ENCODE data around the gene CELF4. TPM values are rescaled to one million over a fixed set of nuclear protein-coding genes. Genes with fewer than 3 reads are reported as not detected.
A peak's percentile ranks its signal among the peaks of the same experiment; 100 is the strongest.

The CELF4 gene
- total RNA-seq, 1 experiment from 2014 or later, result not detected

DNA sequence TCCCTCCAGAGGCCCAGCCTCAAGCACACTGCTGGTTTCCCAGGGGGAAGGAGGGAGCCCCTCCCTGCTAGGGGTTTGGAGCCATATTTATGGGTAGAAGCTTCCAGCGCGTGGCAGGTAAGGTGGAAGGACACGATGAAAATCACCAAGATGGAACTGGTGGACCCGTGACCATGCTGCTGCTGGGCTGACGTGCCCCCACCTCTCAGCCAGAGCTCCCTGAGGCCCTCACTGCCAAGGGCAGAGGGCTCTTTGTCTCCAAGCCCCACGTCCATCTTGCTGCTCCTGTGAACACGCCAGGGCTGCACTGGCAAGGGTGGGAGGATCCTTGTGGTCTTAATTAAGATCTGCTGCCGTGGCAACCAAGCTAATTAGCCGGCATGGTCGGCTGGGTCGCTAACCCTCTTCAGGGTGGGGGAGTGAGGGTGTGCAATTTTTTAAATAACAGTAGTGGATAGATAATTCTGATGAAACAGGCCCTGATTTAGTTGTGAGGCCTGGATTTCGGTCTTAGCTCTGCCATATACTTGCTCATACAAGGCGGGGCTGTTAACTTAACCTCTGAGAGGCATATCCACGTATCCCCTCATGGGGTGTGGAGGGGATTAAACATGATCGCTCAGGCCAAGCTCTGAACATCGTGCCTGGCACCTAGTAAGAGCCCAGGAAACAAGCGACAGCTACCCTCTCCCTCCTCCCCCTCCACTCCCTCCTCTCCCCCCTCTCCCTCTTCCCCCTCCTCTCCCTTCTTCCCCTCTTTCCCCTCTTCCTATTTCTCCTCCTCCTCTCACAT, 232.8 kb downstream of the CELF4 start:
- Histone ChIP-seq H3K4me1 (replicated peaks) (no peaks in the 10 kb centered on the region), H3K27ac (no peak overlapping the region)
- DNase-seq (ENCODE audit: low read depth in 1 of 2, low spot score in 2 of 2), result no peak

DNA sequence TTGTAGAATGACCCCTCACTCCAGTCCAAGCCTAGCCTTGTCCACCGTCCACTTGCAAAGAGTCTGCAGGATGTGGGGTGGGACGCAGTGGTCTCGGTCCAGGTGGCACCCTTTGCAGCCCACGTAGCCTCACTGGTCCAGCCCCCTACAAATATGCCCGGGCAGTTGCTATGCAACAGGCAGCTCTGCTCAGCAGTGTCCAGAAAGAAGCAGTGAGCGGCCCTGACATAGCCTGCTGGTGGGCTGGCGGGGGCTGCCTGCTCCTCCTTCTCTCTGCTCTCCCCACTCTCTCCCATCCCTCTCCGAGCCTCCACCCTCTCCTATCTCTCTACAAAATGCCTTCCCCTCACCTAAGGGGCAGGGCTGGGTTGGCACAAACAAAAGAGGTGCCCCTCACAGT, 233.4 kb downstream of the CELF4 start:
- no peaks in the 10 kb centered on the region for H3K36me3 ChIP-seq
- no peaks in the 10 kb centered on the region for H3K4me1 ChIP-seq (replicated peaks)
- H3K27ac ChIP-seq, result no peak overlapping the region
- no peak for DNase-seq (ENCODE audit: low read depth in 1 of 2, low spot score in 2 of 2)
- H3K4me3 ChIP-seq, result no peak overlapping the region
- H3K9me3 ChIP-seq (replicated peaks), result no peaks in the 10 kb centered on the region
- H3K27me3 ChIP-seq (replicated peaks), result no peaks in the 10 kb centered on the region

More for the DNA sequence above, 232.8 kb downstream of the CELF4 start:
- no peaks in the 10 kb centered on the region for H3K9me3 ChIP-seq (replicated peaks)
- no peaks in the 10 kb centered on the region for H3K36me3 ChIP-seq
- H3K4me3 ChIP-seq, result no peak overlapping the region
- H3K27me3 ChIP-seq (replicated peaks), result no peaks in the 10 kb centered on the region

DNA sequence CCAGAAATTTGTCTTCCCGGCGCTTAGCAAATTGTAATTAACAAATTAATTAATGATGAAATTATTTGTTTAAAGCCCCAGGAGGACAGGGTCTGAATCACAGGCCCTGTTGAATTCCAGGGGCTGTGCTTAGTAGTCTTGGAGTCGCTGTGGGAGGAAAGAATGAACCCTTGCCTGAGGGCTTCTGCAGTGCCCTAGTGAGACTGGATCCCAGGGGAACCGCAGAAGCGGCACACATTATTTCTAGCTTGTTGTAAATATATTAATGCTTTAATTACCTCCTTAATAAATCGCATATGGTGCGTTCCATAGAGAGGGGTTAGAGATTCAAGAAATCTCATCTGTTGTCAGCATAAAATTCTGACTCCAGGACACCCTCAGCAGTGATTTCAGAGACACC, 235.4 kb downstream of the CELF4 start:
- no peaks in the 10 kb centered on the region for H3K27me3 ChIP-seq (replicated peaks)
- H3K4me1 ChIP-seq (replicated peaks), result no peaks in the 10 kb centered on the region
- H3K27ac ChIP-seq, result no peak overlapping the region
- no peaks in the 10 kb centered on the region for H3K36me3 ChIP-seq
- no peak for DNase-seq (ENCODE audit: low read depth in 1 of 2, low spot score in 2 of 2)
- no peak overlapping the region for H3K4me3 ChIP-seq
- H3K9me3 ChIP-seq (replicated peaks), result no peaks in the 10 kb centered on the region

DNA sequence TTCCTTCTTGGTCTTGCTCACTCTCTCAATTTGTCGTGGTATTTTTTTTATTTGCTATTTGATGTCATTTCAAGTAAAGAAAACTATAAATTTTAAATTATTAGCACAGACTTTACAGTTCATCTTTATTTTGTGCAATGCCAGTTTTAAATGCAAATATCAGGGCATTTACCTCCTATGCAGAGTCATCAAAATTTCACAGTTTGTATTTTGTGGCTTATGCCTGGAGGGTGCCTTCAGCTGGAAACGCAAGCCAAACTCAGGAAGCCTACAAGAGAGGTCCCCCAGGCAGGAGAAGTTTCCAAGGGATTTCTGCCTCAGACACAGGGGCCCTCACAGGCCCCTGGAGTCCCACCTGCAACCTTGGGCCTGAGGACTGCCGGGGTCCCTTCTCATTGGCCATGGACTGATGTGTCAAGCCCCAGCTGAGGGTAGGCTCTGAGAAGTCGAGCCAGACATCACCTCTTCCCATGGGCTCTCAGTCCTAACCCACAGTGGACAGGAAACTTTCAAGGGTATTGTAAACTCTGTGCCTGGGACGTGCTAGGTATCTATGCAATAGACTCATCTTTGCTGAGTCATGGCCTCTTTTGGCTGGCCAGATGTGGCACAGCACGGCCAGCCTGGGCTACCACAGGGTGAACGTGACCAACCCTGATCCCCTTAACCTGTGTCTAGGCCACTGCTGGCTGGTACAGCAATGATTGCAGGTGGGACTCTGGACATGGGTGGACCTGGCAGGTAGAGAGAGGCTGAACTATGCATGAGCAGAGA, 236.5 kb downstream of the CELF4 start:
- Histone ChIP-seq H3K4me3 (no peak overlapping the region), H3K4me1 (replicated peaks) (no peaks in the 10 kb centered on the region), H3K27ac (no peak overlapping the region), H3K9me3 (replicated peaks) (no peaks in the 10 kb centered on the region), H3K27me3 (replicated peaks) (no peaks in the 10 kb centered on the region), H3K36me3 (no peaks in the 10 kb centered on the region)
- DNase-seq (ENCODE audit: low read depth in 1 of 2, low spot score in 2 of 2), result no peak

DNA sequence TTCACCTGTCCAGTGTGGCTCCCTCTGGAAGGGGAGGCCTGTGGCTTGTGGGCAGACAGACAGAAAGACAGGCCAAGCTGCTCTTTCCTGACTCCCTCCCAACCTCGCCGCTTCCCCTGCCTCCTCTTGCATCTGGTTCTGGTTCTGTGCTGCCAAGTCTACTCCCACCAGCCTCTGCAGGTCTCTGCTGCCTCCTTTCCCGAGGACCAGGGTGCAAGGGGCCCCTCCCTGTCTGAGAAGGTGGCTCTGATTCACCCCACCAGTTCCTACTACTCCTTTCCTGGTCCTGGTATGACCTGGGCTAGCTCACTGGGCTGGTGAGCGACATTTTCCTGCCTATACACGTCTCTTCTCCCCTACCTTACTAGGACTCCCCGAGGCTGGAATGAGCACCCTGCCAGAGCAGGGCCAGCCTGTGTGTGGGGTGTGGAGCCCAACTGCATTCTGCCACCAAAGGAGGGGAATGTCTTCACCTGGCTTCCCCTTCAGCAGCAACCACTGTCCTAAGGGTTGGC, 238.5 kb downstream of the CELF4 start:
- Histone ChIP-seq H3K4me1 (replicated peaks) (no peaks in the 10 kb centered on the region), H3K27me3 (replicated peaks) (no peaks in the 10 kb centered on the region), H3K27ac (no peak overlapping the region), H3K4me3 (no peak overlapping the region), H3K36me3 (no peaks in the 10 kb centered on the region), H3K9me3 (replicated peaks) (no peaks in the 10 kb centered on the region)
- DNase-seq (ENCODE audit: low read depth in 1 of 2, low spot score in 2 of 2), result no peak

DNA sequence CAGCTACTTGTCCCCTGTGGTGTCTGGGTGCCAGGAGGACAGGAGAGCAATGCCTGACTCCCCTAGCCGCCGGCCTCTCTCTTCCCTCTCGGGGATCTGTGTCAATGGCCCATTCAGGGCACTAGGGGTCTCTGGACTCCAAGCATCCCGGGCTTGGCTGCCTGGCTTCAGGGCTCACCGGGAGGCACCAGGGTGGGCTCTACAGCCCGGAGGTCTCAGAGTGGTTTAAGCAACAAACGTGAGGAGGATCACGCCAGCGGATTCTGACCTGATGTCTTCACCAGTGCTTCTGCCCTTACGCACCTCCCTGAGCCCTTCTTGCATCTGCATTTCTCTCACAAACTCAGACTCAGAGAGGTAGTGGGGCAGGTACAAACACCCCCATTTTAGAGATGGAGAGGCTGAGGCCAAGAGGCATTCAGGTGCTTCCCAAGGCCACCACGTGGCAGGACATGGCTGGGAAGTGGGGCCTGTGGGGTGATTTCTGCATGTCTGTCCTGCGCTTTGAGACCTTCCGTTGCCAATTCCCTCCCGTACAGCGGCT, 243.0 kb downstream of the CELF4 start:
- peak in 1 of 2 experiments; percentile 20 for DNase-seq (ENCODE audit: low read depth in 1 of 2, low spot score in 2 of 2)
- H3K27me3 ChIP-seq (replicated peaks), result no peaks in the 10 kb centered on the region

DNA sequence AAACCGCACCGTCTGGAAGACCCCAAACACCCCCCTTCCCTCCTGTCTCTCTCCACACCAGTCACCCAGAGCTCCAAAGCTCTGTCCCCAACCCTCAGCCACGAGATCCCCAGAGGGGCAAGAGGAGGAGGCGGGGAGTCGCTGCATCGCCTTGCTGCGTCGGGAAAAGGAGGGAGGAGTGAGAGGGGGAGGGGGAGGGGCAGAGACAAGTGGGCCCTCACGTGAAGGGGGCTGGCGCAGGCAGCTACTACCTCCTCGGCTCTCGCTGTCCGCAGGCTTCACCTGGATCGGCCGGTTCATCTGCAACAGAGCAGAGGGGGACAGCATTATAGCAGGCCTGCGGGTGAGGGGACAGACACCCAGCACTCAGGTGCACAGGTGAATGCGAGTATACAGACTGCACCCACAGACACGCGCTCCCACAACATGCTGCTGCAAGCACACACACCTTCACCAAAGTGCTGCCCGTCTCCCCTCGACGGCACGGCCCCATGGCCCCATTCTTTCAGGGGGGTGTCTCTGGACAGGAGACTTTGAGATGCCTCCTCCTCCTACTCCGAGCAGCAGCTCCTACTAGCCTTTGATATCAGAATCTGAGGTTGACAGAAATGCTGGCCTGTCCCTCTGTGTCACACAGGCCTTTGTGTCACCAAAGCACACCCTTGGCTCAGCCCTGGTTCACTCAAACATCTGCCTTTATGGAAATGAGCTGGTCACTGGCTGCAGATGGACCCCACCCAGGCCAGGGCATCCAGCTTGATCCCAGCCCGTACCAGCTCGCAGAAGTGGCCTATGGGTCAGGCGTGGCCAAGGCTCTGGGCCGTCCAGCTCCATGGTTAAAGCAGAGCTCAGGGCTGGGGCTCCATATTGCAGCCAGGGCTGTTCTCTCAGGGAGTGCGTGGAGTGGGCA, 243.8 kb downstream of the CELF4 start:
- Histone ChIP-seq H3K4me1 (replicated peaks) (no peaks in the 10 kb centered on the region), H3K36me3 (no peaks in the 10 kb centered on the region), H3K27me3 (replicated peaks) (no peaks in the 10 kb centered on the region), H3K27ac (no peak overlapping the region), H3K4me3 (no peak overlapping the region), H3K9me3 (replicated peaks) (no peaks in the 10 kb centered on the region)
- no peak for DNase-seq (ENCODE audit: low read depth in 1 of 2, low spot score in 2 of 2)

More for the DNA sequence above, 243.0 kb downstream of the CELF4 start:
- Histone ChIP-seq H3K4me1 (replicated peaks) (no peaks in the 10 kb centered on the region), H3K9me3 (replicated peaks) (no peaks in the 10 kb centered on the region), H3K27ac (no peak overlapping the region), H3K4me3 (no peak overlapping the region), H3K36me3 (no peaks in the 10 kb centered on the region)

DNA sequence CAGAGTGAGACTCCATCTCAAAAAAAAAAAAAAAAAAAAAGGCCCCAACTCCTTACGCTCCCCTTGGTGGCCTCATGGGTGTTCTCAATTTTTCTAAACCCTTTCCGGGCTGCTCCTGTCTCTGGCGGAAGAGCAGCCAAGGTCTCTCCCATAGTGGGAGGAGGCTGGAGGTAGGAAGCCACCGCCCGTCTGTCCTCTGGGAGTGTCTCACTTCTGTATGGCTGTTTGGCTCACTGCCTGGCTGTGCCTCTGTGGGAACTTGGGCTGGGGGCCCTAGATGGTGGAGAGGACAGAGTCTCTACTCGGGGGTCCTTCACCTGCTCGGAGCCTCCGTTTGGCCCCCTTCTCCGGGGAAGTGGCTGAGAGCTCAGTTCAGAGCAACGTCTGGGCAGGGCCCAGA, 245.3 kb downstream of the CELF4 start:
- H3K4me3 ChIP-seq, result no peak overlapping the region
- DNase-seq (ENCODE audit: low read depth in 1 of 2, low spot score in 2 of 2), result no peak
- H3K9me3 ChIP-seq (replicated peaks), result no peaks in the 10 kb centered on the region
- no peaks in the 10 kb centered on the region for H3K36me3 ChIP-seq
- no peaks in the 10 kb centered on the region for H3K4me1 ChIP-seq (replicated peaks)
- H3K27me3 ChIP-seq (replicated peaks), result no peaks in the 10 kb centered on the region
- H3K27ac ChIP-seq, result no peak overlapping the region

DNA sequence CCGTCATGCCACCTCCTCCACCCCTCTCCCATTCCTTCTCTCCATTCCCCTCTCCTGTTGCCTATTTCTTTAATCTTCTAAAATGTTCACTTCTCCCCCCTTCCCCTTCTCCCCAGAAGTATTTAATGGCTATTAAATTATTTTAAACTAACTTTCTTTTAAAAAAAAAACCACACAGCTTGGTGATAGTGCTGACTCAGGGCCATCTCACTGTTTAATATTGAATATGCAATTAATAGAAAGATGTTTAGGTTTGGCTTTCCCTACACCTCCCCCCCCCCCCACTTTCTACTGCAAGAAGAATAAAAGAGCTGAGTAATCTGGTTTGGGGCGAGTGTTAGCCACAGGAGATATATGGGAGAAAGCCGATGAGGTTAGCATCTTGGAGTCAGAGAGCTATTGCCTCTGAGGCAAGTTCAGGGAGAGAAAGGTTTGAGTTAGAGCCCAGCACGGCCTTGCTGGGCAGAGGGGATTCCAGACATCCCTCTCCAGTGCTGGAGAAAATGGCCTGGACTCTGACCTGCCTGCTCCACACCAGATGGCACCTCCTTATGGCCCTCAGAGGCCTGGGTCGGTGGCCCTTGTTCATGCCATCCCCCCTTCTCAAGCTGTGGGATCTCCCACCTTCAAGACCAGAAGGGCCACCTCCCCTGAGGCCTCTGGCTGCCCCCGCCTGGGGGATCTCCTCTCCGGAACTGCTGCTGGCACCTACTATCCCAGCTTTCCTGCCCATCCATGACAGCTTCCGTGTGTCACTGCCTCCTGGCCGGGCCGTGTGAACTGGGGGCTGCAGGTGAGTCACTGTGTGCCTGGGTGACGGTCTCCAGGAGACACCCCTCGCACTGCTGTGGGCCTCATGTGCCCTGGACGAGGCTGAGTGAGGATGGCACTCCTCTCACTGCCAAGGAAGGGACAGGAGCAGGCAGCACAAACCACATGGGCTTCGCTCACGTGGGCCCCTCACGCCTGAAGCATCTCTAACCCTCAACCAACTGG, 246.9 kb downstream of the CELF4 start:
- H3K27me3 ChIP-seq (replicated peaks), result no peaks in the 10 kb centered on the region
- no peak for DNase-seq (ENCODE audit: low read depth in 1 of 2, low spot score in 2 of 2)
- H3K36me3 ChIP-seq, result no peaks in the 10 kb centered on the region
- no peak overlapping the region for H3K4me3 ChIP-seq
- no peaks in the 10 kb centered on the region for H3K9me3 ChIP-seq (replicated peaks)
- H3K27ac ChIP-seq, result no peak overlapping the region
- H3K4me1 ChIP-seq (replicated peaks), result no peaks in the 10 kb centered on the region

DNA sequence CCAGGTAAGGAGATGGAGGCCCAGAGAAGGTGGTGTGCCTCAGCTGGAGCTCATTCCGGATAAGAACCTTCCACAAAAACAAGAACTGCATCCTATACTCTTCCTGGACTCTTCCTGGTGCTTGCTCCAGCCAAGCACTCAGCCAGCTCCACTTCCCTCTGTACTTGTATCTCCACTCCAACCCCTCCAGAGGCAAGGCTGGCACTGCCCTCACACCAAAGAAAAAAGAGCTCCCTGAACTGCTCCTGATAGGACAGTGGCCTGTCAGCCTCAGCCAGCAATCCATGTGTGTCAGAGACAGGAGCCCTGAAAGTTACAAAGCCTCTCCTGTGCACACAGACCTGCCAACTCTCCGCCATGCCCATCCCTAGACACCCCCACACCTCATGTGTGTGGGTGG, 248.1 kb downstream of the CELF4 start:
- H3K4me3 ChIP-seq, result no peak overlapping the region
- H3K27ac ChIP-seq, result no peak overlapping the region
- no peaks in the 10 kb centered on the region for H3K9me3 ChIP-seq (replicated peaks)
- H3K36me3 ChIP-seq, result no peaks in the 10 kb centered on the region
- H3K4me1 ChIP-seq (replicated peaks), result no peaks in the 10 kb centered on the region
- no peak for DNase-seq (ENCODE audit: low read depth in 1 of 2, low spot score in 2 of 2)
- H3K27me3 ChIP-seq (replicated peaks), result no peaks in the 10 kb centered on the region

DNA sequence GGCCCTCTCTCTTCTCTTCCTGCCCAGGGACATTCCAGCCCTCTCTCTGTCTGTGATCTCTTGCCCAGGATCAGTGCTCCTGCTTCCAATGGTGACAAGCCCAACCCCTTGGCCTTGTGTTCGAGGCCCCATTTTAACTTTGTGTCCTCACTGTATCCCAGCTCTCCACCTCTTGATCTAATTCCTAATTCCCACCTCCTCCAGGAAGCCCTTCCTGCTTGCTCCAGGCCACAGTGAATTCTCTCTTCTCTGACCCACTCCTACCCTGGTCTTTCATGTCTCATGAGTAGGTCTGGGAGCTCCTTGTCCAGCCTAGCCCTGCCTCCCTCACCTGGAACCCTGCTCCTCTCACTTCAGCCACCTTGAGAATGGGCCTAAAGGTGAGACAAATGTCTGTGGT, 249.1 kb downstream of the CELF4 start:
- Histone ChIP-seq H3K4me3 (no peak overlapping the region), H3K4me1 (replicated peaks) (no peaks in the 10 kb centered on the region), H3K27ac (no peak overlapping the region), H3K36me3 (no peaks in the 10 kb centered on the region), H3K9me3 (replicated peaks) (no peaks in the 10 kb centered on the region), H3K27me3 (replicated peaks) (no peaks in the 10 kb centered on the region)
- no peak for DNase-seq (ENCODE audit: low read depth in 1 of 2, low spot score in 2 of 2)

DNA sequence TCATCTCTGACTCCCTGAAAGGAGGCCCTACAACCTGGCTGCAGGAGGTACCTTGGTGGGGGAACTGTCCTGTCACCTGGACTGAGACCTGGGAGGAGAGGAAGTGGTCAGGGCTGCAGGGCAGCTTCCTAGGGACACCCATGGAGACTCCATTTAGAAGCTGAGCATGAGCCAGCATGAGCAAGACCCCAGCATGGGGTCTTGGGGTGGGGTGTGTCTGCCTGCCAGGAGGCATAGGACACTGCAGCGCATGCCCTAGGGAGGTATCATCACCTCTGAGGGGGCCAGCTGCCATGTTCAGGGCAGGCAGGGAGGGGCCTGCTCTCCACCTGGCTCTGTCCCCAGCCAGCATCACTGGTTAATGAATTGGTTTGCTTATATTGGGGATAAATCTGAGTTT, 249.7 kb downstream of the CELF4 start:
- Histone ChIP-seq H3K4me3 (no peak overlapping the region), H3K9me3 (replicated peaks) (no peaks in the 10 kb centered on the region), H3K27ac (no peak overlapping the region), H3K36me3 (no peaks in the 10 kb centered on the region), H3K4me1 (replicated peaks) (no peaks in the 10 kb centered on the region), H3K27me3 (replicated peaks) (0 out of 2 replicates have a peak, but pooled peaks cover 1% of the 10 kb centered on the region)
- no peak for DNase-seq (ENCODE audit: low read depth in 1 of 2, low spot score in 2 of 2)

Data from SJSA1 (cell line).